ENCODE results near the gene HOMEZ.
"Not testable (repeated sequence)": the region's sequence is repeated elsewhere in the genome, so short reads cannot be mapped to it uniquely, and the experiment has no call there.

Gene HOMEZ

GRCh38 chr14:23286020-23286901 lies at the start of gene HOMEZ:
Gene HOMEZ, minus strand, starts transcription at chr14:23286132. Its CDS starts 180 bp downstream, at chr14:23285952.
- no peak for DNase-seq

- no peak for DNase-seq
Observed at GRCh38 chr14:23335623-23336022, 49.7 kb upstream of the HOMEZ start.

- DNase-seq: no peak
Observed at GRCh38 chr14:23327947-23328744, 42.2 kb upstream of the HOMEZ start.

- no peak for DNase-seq
Observed at GRCh38 chr14:23326491-23327332, 40.8 kb upstream of the HOMEZ start.

- not testable (repeated sequence) for DNase-seq
Observed at GRCh38 chr14:23325746-23326145, 39.8 kb upstream of the HOMEZ start.

GRCh38 chr14:23324993-23325392 lies 39.1 kb upstream of the HOMEZ start:
- no peak for DNase-seq

- no peak for DNase-seq
Observed at GRCh38 chr14:23324455-23324846, 38.5 kb upstream of the HOMEZ start.

GRCh38 chr14:23323838-23324454 lies 38.0 kb upstream of the HOMEZ start:
- DNase-seq: no peak

GRCh38 chr14:23322568-23323517 lies 36.9 kb upstream of the HOMEZ start:
- no peak for DNase-seq

GRCh38 chr14:23321572-23322547 lies 35.9 kb upstream of the HOMEZ start:
- no peak for DNase-seq

GRCh38 chr14:23320584-23321571 lies 34.9 kb upstream of the HOMEZ start, which contains the start of gene PABPN1:
Gene PABPN1, plus strand, starts transcription at chr14:23321457. Its CDS starts 13 bp downstream, at chr14:23321470.
- peak; percentile 75 for DNase-seq

GRCh38 chr14:23319746-23320583 lies 34.0 kb upstream of the HOMEZ start:
- no peak for DNase-seq

- no peak for DNase-seq
Observed at GRCh38 chr14:23316300-23316699, 30.4 kb upstream of the HOMEZ start.

- DNase-seq: no peak
Observed at GRCh38 chr14:23310546-23310945, 24.6 kb upstream of the HOMEZ start.

- no peak for DNase-seq
Observed at GRCh38 chr14:23308721-23309445, 23.0 kb upstream of the HOMEZ start.

GRCh38 chr14:23307687-23308644 lies 22.0 kb upstream of the HOMEZ start:
- DNase-seq: no peak
